Adrenal gland (tissue), 12 donors: Measurements from ENCODE around the gene ESRP2. TPM values are rescaled to one million over a fixed set of nuclear protein-coding genes. Genes with fewer than 3 reads are reported as not detected.

Source experiments
- DNase-seq, 7 donors: peaks; one replicate each; pipeline ENCODE4 v3.0.0-alpha.2; 2019 to 2020
- H3K27ac ChIP-seq, 5 donors: fragments of 200-600 bp; sonication (generic) in 4 of 5; 1 replicate in 3 of 5; 2 replicates in 2 of 5; pipeline versions ENCODE4 v1.5.1 to v1.8.0; 2016 to 2020; ENCODE audit warnings: mild to moderate bottlenecking in 1 of 5
- H3K27me3 ChIP-seq: fragments of 200-600 bp; 2 replicates; pipeline ENCODE4 v1.8.0; 2021
- H3K36me3 ChIP-seq, 2 donors: fragments of 200-600 bp; replicated peaks in 1 of 2; 1 replicate in 1 of 2; 2 replicates in 1 of 2; pipeline versions ENCODE4 v1.5.1 to v1.8.0; 2018 to 2022
- H3K4me1 ChIP-seq, 2 donors: fragments of 200-600 bp; replicated peaks in 1 of 2; 1 replicate in 1 of 2; 2 replicates in 1 of 2; pipeline versions ENCODE4 v1.5.1 to v1.8.0; 2018 to 2021
- H3K4me3 ChIP-seq, 4 donors: fragments of 200-600 bp; sonication (generic) in 3 of 4; one replicate each; pipeline ENCODE4 v1.5.1; 2016 to 2018
- H3K9me3 ChIP-seq, 3 donors: fragments of 200-600 bp; sonication (generic) in 1 of 3; replicated peaks in 1 of 3; 1 replicate in 2 of 3; 2 replicates in 1 of 3; pipeline versions ENCODE4 v1.5.1 to v1.8.0; 2016 to 2021
- CTCF ChIP-seq, 6 experiments: fragments of 450-650 bp in 4 of 6; fragments of 200-600 bp in 2 of 6; sonication (generic) in 1 of 6; IDR thresholded peaks; 1 replicate in 5 of 6; 2 replicates in 1 of 6; pipeline versions ENCODE4 v1.5.1 to v1.8.0; 2016 to 2021; ENCODE audit warnings: antibody characterized with exemption in 6 of 6, mild to moderate bottlenecking in 2 of 6, moderate library complexity in 1 of 6
- POLR2A ChIP-seq, 2 donors: fragments of 450-650 bp; IDR thresholded peaks; one replicate each; pipeline ENCODE4 v1.6.1; 2017; ENCODE audit warnings: antibody characterized with exemption in 2 of 2, mild to moderate bottlenecking in 2 of 2, moderate library complexity in 1 of 2
- WGBS, 4 donors: extraction: QIAGEN DNeasy Blood & Tissue Kit in 2 of 4; methylation state at CpG; one replicate each; pipeline versions ENCODE4 v1.1.5 to v1.1.7; 2013 to 2017; 5-methylcytosine and 5-hydroxymethylcytosine counted together
- intact Hi-C, 2 donors: fragments of 100-400 bp; cut with DNase I; formaldehyde crosslinking; loops; one replicate each; pipeline versions ENCODE4 v1.14.1 to v1.15.0; 2022 to 2023
- polyA plus RNA-seq, 3 donors: library from polyadenylated mRNA; stranded (reverse); fragments of 200-250 nt in 2 of 3; fragments of 350-450 nt in 1 of 3; fragmentation: Illumina TruSeq in 1 of 3; extraction: RNeasy Lipid Tissue Mini Kit (QIAGEN cat#74804) in 1 of 3; gene quantifications; one replicate each; pipeline ENCODE4 v1.2.3, GENCODE V29; 2013 to 2014
- total RNA-seq, 9 donors: library from RNA; depleted of rRNA in 4 of 9; stranded (reverse); fragments of >200 nt in 4 of 9; fragments of 120-200 nt in 1 of 9; fragmentation: NEBNext Ultra II Directional in 1 of 9; extraction: Animal tissue kit (Norgen Biotek cat#: 25700) in 1 of 9; gene quantifications; one replicate each; pipeline versions ENCODE4 v1.1.0 to v1.2.4, GENCODE V29; 2013 to 2023
- donor health status: healthy with polysubstance abuse.
- donor health status: Bipolar disorder and iron deficiency.
- donor health status: DM: yes; HTN: yes; CAD: no.
- donor health status: DM: no; HTN: no; CAD: no.
- donor health status: DM: no; HTN: no; CAD: no.
- donor health status: DM: yes; HTN: yes; CAD: no.

Gene ESRP2
- total and polyA plus RNA-seq, 12 donors, result 0.13 to 2.2 (median 0.43) TPM

- DNase-seq, result peak in 1 of 7 donors; percentile 49
- intact Hi-C loops, result no loop called here
- Histone ChIP-seq H3K4me3 (no peak overlapping the region), H3K36me3 (peaks cover 0 to 56% of the 10 kb centered on the region in 2 donors), H3K9me3 (no peaks in the 10 kb centered on the region), H3K27me3 (no peaks in the 10 kb centered on the region), H3K27ac (peak overlapping the region; percentile 74 to 94 (median 92)), H3K4me1 (peaks cover 8 to 27% of the 10 kb centered on the region in 2 donors)
- 47 to 88% (median 79%) methylated on average over 3 to 6 of the region's 6 CpGs for WGBS, 4 donors
- TF ChIP-seq CTCF (IDR thresholded peaks at IDR 0.05) (no peak), POLR2A (IDR thresholded peaks at IDR 0.05) (no peak)
Measured at GRCh38 chr16:68257251-68257905, 21.5 kb upstream of the ESRP2 start.

GRCh38 chr16:68255712-68256111 is 19.8 kb upstream of the ESRP2 start:
- intact Hi-C loops, result no loop called here
- H3K9me3 ChIP-seq, result no peaks in the 10 kb centered on the region
- 90 to 95% (median 92%) methylated on average over 7 to 18 of the region's 18 CpGs for WGBS, 4 donors
- no peaks in the 10 kb centered on the region for H3K27me3 ChIP-seq
- no peak for DNase-seq
- peaks cover 8 to 27% of the 10 kb centered on the region in 2 donors for H3K4me1 ChIP-seq
- H3K4me3 ChIP-seq, result no peak overlapping the region
- peaks cover 0 to 59% of the 10 kb centered on the region in 2 donors for H3K36me3 ChIP-seq
- TF ChIP-seq POLR2A (IDR thresholded peaks at IDR 0.05), result no peak
- H3K27ac ChIP-seq, result no peak overlapping the region

- Histone ChIP-seq H3K27ac (no peak overlapping the region), H3K27me3 (no peaks in the 10 kb centered on the region), H3K9me3 (no peaks in the 10 kb centered on the region), H3K36me3 (peaks cover 0 to 55% of the 10 kb centered on the region in 2 donors), H3K4me3 (no peak overlapping the region), H3K4me1 (peaks cover 8 to 17% of the 10 kb centered on the region in 2 donors)
- TF ChIP-seq CTCF (IDR thresholded peaks at IDR 0.05), result no peak
- TF ChIP-seq POLR2A (IDR thresholded peaks at IDR 0.05), result no peak
- intact Hi-C loops, result no loop called here
- WGBS, 4 donors, result 87 to 95% (median 91%) methylated on average over 4 of the region's 4 CpGs
- DNase-seq, result no peak
Measured at GRCh38 chr16:68253721-68254120, 17.8 kb upstream of the ESRP2 start.

GRCh38 chr16:68252383-68252782 is 16.5 kb upstream of the ESRP2 start:
- TF ChIP-seq POLR2A (IDR thresholded peaks at IDR 0.05) (no peak), CTCF (IDR thresholded peaks at IDR 0.05) (no peak)
- H3K4me1 ChIP-seq, result peaks cover 2 to 17% of the 10 kb centered on the region in 2 donors

GRCh38 chr16:68251832-68252231 is 15.9 kb upstream of the ESRP2 start:
- WGBS, 4 donors, result 79 to 89% (median 88%) methylated on average over 5 of the region's 5 CpGs
- Histone ChIP-seq H3K27ac (peak overlapping the region in 1 of 5 donors; percentile 42), H3K4me3 (no peak overlapping the region), H3K36me3 (peaks cover 0 to 55% of the 10 kb centered on the region in 2 donors), H3K27me3 (no peaks in the 10 kb centered on the region), H3K9me3 (no peaks in the 10 kb centered on the region), H3K4me1 (peaks cover 2 to 19% of the 10 kb centered on the region in 2 donors)
- TF ChIP-seq POLR2A (IDR thresholded peaks at IDR 0.05) (no peak), CTCF (IDR thresholded peaks at IDR 0.05) (no peak)
- DNase-seq, result no peak
- intact Hi-C loops, result no loop called here

More at GRCh38 chr16:68252383-68252782, 16.5 kb upstream of the ESRP2 start:
- no peak for DNase-seq
- H3K4me3 ChIP-seq, result no peak overlapping the region
- no peaks in the 10 kb centered on the region for H3K27me3 ChIP-seq
- 82 to 93% (median 86%) methylated on average over 4 to 5 of the region's 5 CpGs for WGBS, 4 donors
- intact Hi-C loops, result no loop called here
- peak overlapping the region in 1 of 5 donors; percentile 42 for H3K27ac ChIP-seq
- peaks cover 0 to 55% of the 10 kb centered on the region in 2 donors for H3K36me3 ChIP-seq
- H3K9me3 ChIP-seq, result no peaks in the 10 kb centered on the region
